SK-N-SH (cell line): ENCODE data around the gene NUP133. TPM values are rescaled to one million over a fixed set of nuclear protein-coding genes. Genes with fewer than 3 reads are reported as not detected.

ENCODE experiments used
- CTCF ChIA-PET: fragments of 300-600, 350-600 bp; formaldehyde crosslinking; extraction: SDS; loops from one replicate; lab custom pipeline; 2021; lab: Yijun Ruan, JAX
- POLR2A ChIA-PET: fragments of 350-600 bp; sonication (Branson Sonifier 250); formaldehyde crosslinking; extraction: SDS; loops from one replicate; lab custom pipeline; 2020; ENCODE audit warnings: antibody characterized with exemption, inconsistent platforms; lab: Yijun Ruan, JAX
- DNase-seq: peaks from one replicate; pipeline ENCODE4 v3.0.0; 2012
- H2AFZ ChIP-seq: fragments of 200-600 bp; sonication (generic); 2 replicates; pipeline ENCODE4 v1.8.1; 2016; ENCODE audit warnings: antibody characterized with exemption, mild to moderate bottlenecking, low read depth
- H3F3A ChIP-seq: fragments of 200-600 bp; sonication (generic); replicated peaks from 2 replicates; pipeline ENCODE3; 2016; ENCODE audit warnings: antibody characterized with exemption, mild to moderate bottlenecking; ENCODE audit not compliant: insufficient read depth
- H3K27ac ChIP-seq, 2 experiments: fragments of 200-500 bp in 1 of 2; fragments of 200-600 bp in 1 of 2; sonication (Bioruptor generic) in 1 of 2; sonication (generic), shearing (Covaris generic) in 1 of 2; 2 replicates each; pipeline versions ENCODE4 v1.5.1 to v1.6.1; 2014 to 2016; ENCODE audit warnings: low read depth in 2 of 2, inconsistent platforms in 1 of 2, low read length in 1 of 2, mild to moderate bottlenecking in 1 of 2, mixed read lengths in 1 of 2
- H3K27me3 ChIP-seq: fragments of 200-600 bp; sonication (generic), shearing (Covaris generic); 2 replicates; pipeline ENCODE4 v1.6.1; 2016; ENCODE audit warnings: mixed run types; ENCODE audit not compliant: insufficient read depth
- H3K36me3 ChIP-seq, 2 experiments: fragments of 200-500 bp in 1 of 2; fragments of 200-600 bp in 1 of 2; sonication (Bioruptor generic) in 1 of 2; sonication (generic) in 1 of 2; replicated peaks in 1 of 2; 2 replicates each; pipeline versions ENCODE3 to v1.5.1; 2014 to 2016; ENCODE audit warnings: low read length in 1 of 2, mild to moderate bottlenecking in 1 of 2; ENCODE audit not compliant: insufficient read depth in 2 of 2, control insufficient read depth in 1 of 2
- H3K4me1 ChIP-seq, 2 experiments: fragments of 200-500 bp in 1 of 2; fragments of 200-600 bp in 1 of 2; sonication (Bioruptor generic) in 1 of 2; sonication (generic), shearing (Covaris generic) in 1 of 2; 2 replicates each; pipeline versions ENCODE4 v1.5.1 to v1.6.1; 2014 to 2016; ENCODE audit warnings: low read depth in 1 of 2, low read length in 1 of 2, mixed run types in 1 of 2; ENCODE audit not compliant: insufficient read depth in 2 of 2, control insufficient read depth in 1 of 2
- H3K4me2 ChIP-seq: fragments of 200-600 bp; sonication (generic), shearing (Covaris generic); 2 replicates; pipeline ENCODE4 v1.6.1; 2017; ENCODE audit warnings: mixed run types
- H3K4me3 ChIP-seq, 2 experiments: fragments of 200-500 bp in 1 of 2; fragments of 200-600 bp in 1 of 2; sonication (Bioruptor generic) in 1 of 2; sonication (generic), shearing (Covaris generic) in 1 of 2; 2 replicates each; pipeline versions ENCODE4 v1.5.1 to v1.8.1; 2014 to 2016; ENCODE audit warnings: low read depth in 2 of 2, inconsistent platforms in 1 of 2, low read length in 1 of 2, mild to moderate bottlenecking in 1 of 2, mixed read lengths in 1 of 2, moderate library complexity in 1 of 2
- H3K79me2 ChIP-seq: fragments of 200-600 bp; sonication (generic); 2 replicates; pipeline ENCODE4 v1.8.1; 2017; ENCODE audit warnings: mild to moderate bottlenecking; ENCODE audit not compliant: insufficient read depth
- H3K9ac ChIP-seq: fragments of 200-600 bp; sonication (generic); 2 replicates; pipeline ENCODE4 v1.6.1; 2017; ENCODE audit warnings: mixed run types
- H3K9me2 ChIP-seq: fragments of 200-600 bp; sonication (generic); 2 replicates; pipeline ENCODE4 v1.6.1; 2017; ENCODE audit warnings: mixed run types
- H3K9me3 ChIP-seq: fragments of 200-600 bp; sonication (generic); 2 replicates; pipeline ENCODE4 v1.6.1; 2017; ENCODE audit warnings: mixed run types, mild to moderate bottlenecking, moderate library complexity
- H4K20me1 ChIP-seq: fragments of 200-600 bp; sonication (generic); 2 replicates; pipeline ENCODE4 v1.6.1; 2017; ENCODE audit warnings: mild to moderate bottlenecking, mixed run types; ENCODE audit not compliant: insufficient read depth
- CHD2 ChIP-seq: fragments of 150-350 bp; IDR thresholded peaks from 2 replicates; pipeline ENCODE4 v1.6.1; 2018; ENCODE audit warnings: low read length; ENCODE audit not compliant: partially characterized antibody
- ELF1 ChIP-seq: IDR thresholded peaks from 2 replicates; pipeline ENCODE4 v1.4.0; 2012
- FOXM1 ChIP-seq: IDR thresholded peaks from 2 replicates; pipeline ENCODE4 v1.4.0; 2012; ENCODE audit warnings: low read depth, mild to moderate bottlenecking
- GABPA ChIP-seq: IDR thresholded peaks from 2 replicates; pipeline ENCODE4 v1.4.0; 2012; ENCODE audit warnings: low read depth, mild to moderate bottlenecking
- MAX ChIP-seq: IDR thresholded peaks from 2 replicates; pipeline ENCODE4 v1.4.0; 2012; ENCODE audit warnings: low read depth
- RXRA ChIP-seq: IDR thresholded peaks from 2 replicates; pipeline ENCODE4 v1.4.0; 2012; ENCODE audit warnings: low read depth, mild to moderate bottlenecking, borderline replicate concordance
- SMC3 ChIP-seq: IDR thresholded peaks from 2 replicates; pipeline ENCODE4 v1.6.1; 2012; ENCODE audit warnings: low read depth, low read length, improper control_type of control experiment
- TEAD4 ChIP-seq: IDR thresholded peaks from 2 replicates; pipeline ENCODE4 v1.4.0; 2012; ENCODE audit warnings: mild to moderate bottlenecking, borderline replicate concordance; ENCODE audit not compliant: insufficient read depth
- USF2 ChIP-seq: fragments of 150-350 bp; IDR thresholded peaks from 2 replicates; pipeline ENCODE4 v1.6.1; 2017; ENCODE audit warnings: antibody characterized with exemption, low read length, low read depth, borderline replicate concordance
- ZBTB33 ChIP-seq: IDR thresholded peaks from 2 replicates; pipeline ENCODE4 v1.4.0; 2012; ENCODE audit warnings: low read depth, borderline replicate concordance
- WGBS: methylation state at CpG from one replicate; pipeline ENCODE4 v1.1.6; 2017; ENCODE audit warnings: low lambda C conversion rate; 5-methylcytosine and 5-hydroxymethylcytosine counted together
- polyA plus RNA-seq, 3 experiments: library from polyadenylated mRNA; depleted of rRNA; stranded (reverse); fragments of >200 nt; gene quantifications; 2 replicates each; pipeline ENCODE4 v1.2.3, GENCODE V29; 2012

The NUP133 gene
- polyA plus RNA-seq, 1 of the 3 experiments (the other 2 are of a cell fraction): 10.9 TPM

GRCh38 chr1:229485318-229485717 is 22.8 kb downstream of the NUP133 start:
- no peak overlapping the region for H3K9ac ChIP-seq
- no peaks in the 10 kb centered on the region for H3K9me3 ChIP-seq
- DNase-seq: no peak
- H3K36me3 ChIP-seq: peaks cover 56 to 74% of the 10 kb centered on the region in 2 experiments
- no peaks in the 10 kb centered on the region for H3K79me2 ChIP-seq
- H3K27me3 ChIP-seq: no peaks in the 10 kb centered on the region
- no peak overlapping the region for H3K27ac ChIP-seq
- H3K4me3 ChIP-seq: no peak overlapping the region
- TF ChIP-seq CHD2 (no peak), TEAD4 (no peak), USF2 (no peak), ZBTB33 (no peak)
- H2AFZ ChIP-seq: no peak overlapping the region
- no peaks in the 10 kb centered on the region for H3K9me2 ChIP-seq
- H3K4me2 ChIP-seq: no peak overlapping the region
- CTCF ChIA-PET: interaction anchor here (1.0 to 8.7 kb wide), 3 partner anchors 9 to 820 kb away, joined by 3 to 143 read pairs (median 6); no protein-coding TSS in a partner anchor
- H3K4me1 ChIP-seq: peaks cover 0 to 5% of the 10 kb centered on the region in 2 experiments; a peak in 1 of 4 replicates
- POLR2A ChIA-PET: no interaction called here
- no peaks in the 10 kb centered on the region for H4K20me1 ChIP-seq
- H3F3A ChIP-seq: no peaks in the 10 kb centered on the region
- WGBS: 89% methylated on average over 1 of the region's 1 CpG

- no peaks in the 10 kb centered on the region for H3K79me2 ChIP-seq
- H2AFZ ChIP-seq: no peak overlapping the region
- TF ChIP-seq FOXM1 (no peak), GABPA (no peak), RXRA (no peak), MAX (no peak), ELF1 (no peak), TEAD4 (no peak), SMC3 (no peak)
- no peak for DNase-seq
- peaks cover 45 to 76% of the 10 kb centered on the region in 2 experiments for H3K36me3 ChIP-seq
- no peak overlapping the region for H3K4me3 ChIP-seq
- no peak overlapping the region for H3K4me2 ChIP-seq
- H3K9me2 ChIP-seq: no peaks in the 10 kb centered on the region
- no peak overlapping the region for H3K27ac ChIP-seq
- no peaks in the 10 kb centered on the region for H3K9me3 ChIP-seq
- H3K9ac ChIP-seq: no peak overlapping the region
- no peaks in the 10 kb centered on the region for H3K27me3 ChIP-seq
- POLR2A ChIA-PET: interaction anchor here (1.0 kb wide), 1 partner anchor 26 kb away, joined by 3 read pairs; no protein-coding TSS in a partner anchor
- WGBS: 78% methylated on average over 5 of the region's 5 CpGs
- peaks cover 0 to 7% of the 10 kb centered on the region in 2 experiments; a peak in 1 of 4 replicates for H3K4me1 ChIP-seq
- no peaks in the 10 kb centered on the region for H4K20me1 ChIP-seq
- CTCF ChIA-PET: interaction anchor here (0.7 to 8.7 kb wide), 47 partner anchors 9 to 1161 kb away, joined by 3 to 143 read pairs (median 4); partner anchors contain the start of genes NUP133 and RAB4A
- H3F3A ChIP-seq: no peaks in the 10 kb centered on the region
Measured at GRCh38 chr1:229482511-229482910, 25.6 kb downstream of the NUP133 start.
